ENCODE results near the gene TMTC3. TPM values are rescaled to one million over a fixed set of nuclear protein-coding genes. Genes with fewer than 3 reads are reported as not detected.

The TMTC3 gene
- polyA plus RNA-seq, 1 of the 3 experiments (the other 2 are of a cell fraction), result 2.8 TPM

GRCh38 chr12:88111074-88111652 is 30.9 kb upstream of the TMTC3 start:
- H3K27me3 ChIP-seq (ENCODE audit: insufficient read depth), result no peaks in the 10 kb centered on the region
- CTCF ChIA-PET, result interaction anchor here (0.6 to 2.1 kb wide), 7 partner anchors 10 to 1419 kb away, joined by 3 to 11 read pairs (median 3); no protein-coding TSS in a partner anchor
- no peaks in the 10 kb centered on the region; a peak in 1 of 4 replicates for H3K4me1 ChIP-seq (ENCODE audit: control insufficient read depth in 1 of 2, insufficient read depth in 2 of 2, low read depth in 1 of 2, low read length in 1 of 2)
- peak overlapping the region in 1 of 2 experiments; percentile 36; a peak in 2 of 4 replicates for H3K4me3 ChIP-seq (ENCODE audit: low read depth in 2 of 2, low read length in 1 of 2)
- H3K27ac ChIP-seq (ENCODE audit: low read depth in 2 of 2, low read length in 1 of 2), result no peak overlapping the region
- DNase-seq, result peak; percentile 25
- POLR2A ChIA-PET, result no interaction called here
- peaks cover 55 to 82% of the 10 kb centered on the region in 2 experiments for H3K36me3 ChIP-seq (replicated peaks in 1 of 2; ENCODE audit: control insufficient read depth in 1 of 2, insufficient read depth in 2 of 2, low read length in 1 of 2)
- no peaks in the 10 kb centered on the region for H3F3A ChIP-seq (replicated peaks; ENCODE audit: insufficient read depth)
- peak; percentile 22; the same call in 1 of the 2 replicates for TF ChIP-seq SMC3 (IDR thresholded peaks at IDR 0.05; ENCODE audit: low read depth, low read length)
- peak; percentile 72 for TF ChIP-seq RAD21 (IDR thresholded peaks at IDR 0.05; ENCODE audit: low read length)
- TF ChIP-seq CTCF (IDR thresholded peaks at IDR 0.05), result peak; percentile 68
- TF ChIP-seq, protein P1, sequence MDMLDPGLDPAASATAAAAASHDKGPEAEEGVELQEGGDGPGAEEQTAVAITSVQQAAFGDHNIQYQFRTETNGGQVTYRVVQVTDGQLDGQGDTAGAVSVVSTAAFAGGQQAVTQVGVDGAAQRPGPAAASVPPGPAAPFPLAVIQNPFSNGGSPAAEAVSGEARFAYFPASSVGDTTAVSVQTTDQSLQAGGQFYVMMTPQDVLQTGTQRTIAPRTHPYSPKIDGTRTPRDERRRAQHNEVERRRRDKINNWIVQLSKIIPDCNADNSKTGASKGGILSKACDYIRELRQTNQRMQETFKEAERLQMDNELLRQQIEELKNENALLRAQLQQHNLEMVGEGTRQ (IDR thresholded peaks at IDR 0.05; ENCODE audit: borderline replicate concordance, low read depth, low read length), result no peak
- H3K9me3 ChIP-seq, result no peaks in the 10 kb centered on the region
- peak overlapping the region; percentile 91 for H2AFZ ChIP-seq (ENCODE audit: low read depth)
- H3K79me2 ChIP-seq (ENCODE audit: insufficient read depth), result no peaks in the 10 kb centered on the region
- no peak overlapping the region for H3K4me2 ChIP-seq
- 54% methylated on average over 1 of the region's 1 CpG for WGBS (ENCODE audit: low lambda C conversion rate)
- no peaks in the 10 kb centered on the region for H3K9me2 ChIP-seq
- H3K9ac ChIP-seq, result peak overlapping the region; percentile 50; the same call in 1 of the 2 replicates
- H4K20me1 ChIP-seq (ENCODE audit: insufficient read depth), result no peaks in the 10 kb centered on the region

DNA sequence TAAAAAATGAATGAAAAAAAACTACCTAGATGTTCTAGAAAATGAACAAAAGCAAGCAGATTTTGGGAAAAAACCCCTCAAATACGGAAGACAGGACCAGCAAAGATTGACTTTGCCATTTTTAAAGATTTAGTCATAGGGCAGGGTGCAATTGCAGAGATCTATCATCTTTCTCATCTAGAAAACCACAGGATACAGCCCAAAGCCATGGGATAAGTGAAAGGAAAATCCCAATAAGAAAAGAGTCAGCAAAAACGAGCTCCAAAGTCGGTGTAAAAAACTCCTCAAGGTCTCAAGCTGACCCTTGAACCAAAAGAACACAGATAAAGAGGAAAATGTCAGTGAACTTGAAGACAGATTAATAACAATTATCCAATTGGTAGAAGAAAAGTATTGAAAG is 28.2 kb upstream of the TMTC3 start:
- Histone ChIP-seq H3K27me3 (ENCODE audit: insufficient read depth) (no peaks in the 10 kb centered on the region), H3K4me1 (ENCODE audit: control insufficient read depth in 1 of 2, insufficient read depth in 2 of 2, low read depth in 1 of 2, low read length in 1 of 2) (no peaks in the 10 kb centered on the region; a peak in 1 of 4 replicates), H3K9me3 (no peaks in the 10 kb centered on the region), H3K36me3 (replicated peaks in 1 of 2; ENCODE audit: control insufficient read depth in 1 of 2, insufficient read depth in 2 of 2, low read length in 1 of 2) (peaks cover 53 to 80% of the 10 kb centered on the region in 2 experiments), H3K4me2 (no peak overlapping the region), H3K9me2 (no peaks in the 10 kb centered on the region), H3F3A (replicated peaks; ENCODE audit: insufficient read depth) (no peaks in the 10 kb centered on the region), H3K27ac (ENCODE audit: low read depth in 2 of 2, low read length in 1 of 2) (peak overlapping the region in 1 of 2 experiments; percentile 60; a peak in 2 of 4 replicates), H3K9ac (no peak overlapping the region), H3K79me2 (ENCODE audit: insufficient read depth) (no peaks in the 10 kb centered on the region), H4K20me1 (ENCODE audit: insufficient read depth) (no peaks in the 10 kb centered on the region), H3K4me3 (ENCODE audit: low read depth in 2 of 2, low read length in 1 of 2) (no peak overlapping the region), H2AFZ (ENCODE audit: low read depth) (no peak overlapping the region)
- 46% methylated on average over 3 of the region's 3 CpGs for WGBS (ENCODE audit: low lambda C conversion rate)
- DNase-seq, result no peak
- peak; percentile 20; the same call in 1 of the 2 replicates for TF ChIP-seq FOSL2 (IDR thresholded peaks at IDR 0.05; ENCODE audit: borderline replicate concordance, low read depth)
- TF ChIP-seq, protein P1 (IDR thresholded peaks at IDR 0.05; ENCODE audit: borderline replicate concordance, low read depth, low read length), result no peak
- POLR2A ChIA-PET, result no interaction called here
- CTCF ChIA-PET, result no interaction called here

Measured in SK-N-SH (cell line).